Measurements from ENCODE around the gene BBX. TPM values are rescaled to one million over a fixed set of nuclear protein-coding genes. Genes with fewer than 3 reads are reported as not detected.
A peak's percentile ranks its signal among the peaks of the same experiment; 100 is the strongest.

BBX gene
- total RNA-seq, 5 donors from 2014 or later (not counting 1 experiment from before 2014, with no cell fraction given): 67.7 to 89.8 (median 82.0) TPM

DNA sequence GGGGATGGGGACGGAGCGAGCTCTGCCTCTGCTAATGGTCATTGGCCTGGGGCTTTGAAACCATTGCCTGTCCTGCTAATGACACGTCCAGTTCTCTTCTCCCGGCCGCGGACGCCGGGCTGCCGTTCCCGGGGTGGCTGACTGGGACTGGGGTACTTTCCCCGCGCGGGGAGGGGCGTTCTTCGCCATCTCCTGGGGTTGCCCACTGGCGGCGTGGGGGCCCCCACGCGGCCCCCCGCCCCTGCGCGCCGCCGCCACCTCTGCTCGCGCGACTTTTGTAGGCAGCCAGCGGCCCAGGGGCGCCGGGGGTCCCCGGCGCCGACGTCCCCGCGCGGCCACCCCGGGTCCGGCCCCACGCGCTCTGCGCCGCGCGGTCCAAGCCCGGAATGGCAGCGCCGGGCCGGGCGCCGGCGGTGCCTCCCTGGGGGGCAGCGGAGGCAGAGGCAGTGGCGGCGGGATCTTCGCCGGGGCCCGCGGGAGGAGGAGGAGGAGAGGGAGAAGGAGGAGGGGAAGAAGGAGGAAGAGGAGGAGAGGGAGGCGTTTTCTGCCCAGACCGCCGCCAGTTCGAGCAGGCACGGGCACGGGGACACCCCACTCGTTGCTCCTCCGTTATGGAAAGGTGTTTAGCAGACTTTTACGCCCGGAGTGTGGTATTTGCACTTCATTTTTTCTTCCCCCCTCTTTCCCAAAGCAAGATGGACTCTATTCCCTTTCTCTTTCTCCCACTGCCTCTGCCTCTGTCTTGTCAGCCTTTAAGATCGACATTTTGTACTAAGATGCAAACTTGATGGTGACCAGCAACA is 2.3 kb downstream of the BBX start:
- Histone ChIP-seq H3K36me3 (ENCODE audit: control insufficient read depth in 2 of 2, extremely low read depth in 1 of 2, insufficient read depth in 1 of 2, low read length in 1 of 2) (no peaks in the 10 kb centered on the region), H3K9me3 (no peaks in the 10 kb centered on the region), H3K4me1 (ENCODE audit: control insufficient read depth in 1 of 2, extremely low read depth in 1 of 2, insufficient read depth in 2 of 2, low read length in 2 of 2) (peaks cover 6 to 17% of the 10 kb centered on the region in 2 experiments), H3K27me3 (replicated peaks in 1 of 2; ENCODE audit: control insufficient read depth in 2 of 2, extremely low read depth in 1 of 2, insufficient read depth in 2 of 2, low read length in 1 of 2) (no peaks in the 10 kb centered on the region), H3K4me3 (ENCODE audit: control insufficient read depth in 1 of 2, extremely low read depth in 1 of 2, low read length in 1 of 2) (peak overlapping the region; percentile 84 to 92), H3K27ac (ENCODE audit: low read length) (no peak overlapping the region)
- Mint-ChIP-seq H3K36me3 (peaks cover 15% of the 10 kb centered on the region), H3K27me3 (no peaks in the 10 kb centered on the region), H3K4me1 (peaks cover 46 to 51% (median 50%) of the 10 kb centered on the region in 3 donors), H3K27ac (peak overlapping the region; percentile 67 to 94), H3K9me3 (no peaks in the 10 kb centered on the region), H3K4me3 (peak overlapping the region; percentile 96 to 99 (median 98))
- peak in 1 of 4 experiments; percentile 4 for ATAC-seq (replicated peaks in 1 of 4)
- ChIA-PET POLR2A (interaction anchor here (0.6 to 0.7 kb wide), 2 partner anchors 53 to 1065 kb away, joined by 3 to 4 read pairs; partner anchors contain the start of gene DZIP3 (in 1 of the 2)), CTCF (interaction anchor here in 1 of 2 donors (0.6 to 1.4 kb wide), 3 partner anchors 74 to 469 kb away, joined by 3 read pairs; no protein-coding TSS in a partner anchor)
- WGBS (ENCODE audit: insufficient coverage): under 1% methylated on average over 56 of the region's 70 CpGs
- DNase-seq: peak in 29 of 35 experiments; percentile 17 to 68 (median 40)

DNA sequence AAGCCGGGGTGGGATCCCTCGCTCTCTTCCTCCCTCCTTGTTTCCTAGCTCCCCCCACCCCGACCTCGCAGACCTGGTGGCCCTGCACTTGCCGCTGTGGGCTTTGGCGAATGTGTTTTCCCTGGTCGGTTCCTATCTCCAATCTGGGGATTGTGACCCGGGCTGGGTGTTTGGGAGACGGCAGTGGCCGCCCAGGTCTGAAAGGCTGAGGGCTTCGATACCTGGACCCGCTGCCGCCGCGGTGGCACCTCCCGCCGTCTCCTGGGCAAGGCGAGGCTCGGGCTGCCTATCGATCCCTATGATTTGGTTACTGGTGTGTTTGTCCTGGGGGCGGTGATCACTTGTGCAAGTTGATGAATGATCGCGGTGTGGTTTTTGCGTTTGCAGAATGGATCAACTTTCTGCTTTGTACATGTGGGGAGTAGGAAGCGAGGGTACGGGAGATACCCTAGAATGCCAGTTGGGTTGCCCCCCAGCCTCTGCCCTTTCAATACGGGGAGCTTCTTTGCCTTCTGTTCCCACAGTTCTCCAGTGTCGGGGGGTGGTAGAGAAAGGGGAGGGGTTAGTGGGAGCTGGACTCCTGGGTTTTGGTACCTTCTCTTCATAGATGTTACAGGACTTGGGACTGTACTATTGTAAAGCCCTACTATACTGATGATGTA is 3.0 kb downstream of the BBX start:
- H3K9me3 Mint-ChIP-seq: no peaks in the 10 kb centered on the region
- ATAC-seq (replicated peaks in 1 of 4) (no peak), DNase-seq (peak in 15 of 35 experiments; percentile 1 to 35 (median 4))
- POLR2A ChIA-PET: no interaction called here
- H3K36me3 Mint-ChIP-seq: peaks cover 16% of the 10 kb centered on the region
- peak overlapping the region; percentile 94 to 98 (median 96) for H3K4me3 Mint-ChIP-seq
- 10% methylated on average over 24 of the region's 28 CpGs for WGBS (ENCODE audit: insufficient coverage)
- peaks cover 47 to 52% (median 51%) of the 10 kb centered on the region in 3 donors for H3K4me1 Mint-ChIP-seq
- Histone ChIP-seq H3K4me1 (ENCODE audit: control insufficient read depth in 1 of 2, extremely low read depth in 1 of 2, insufficient read depth in 2 of 2, low read length in 2 of 2) (peaks cover 6 to 17% of the 10 kb centered on the region in 2 experiments), H3K36me3 (ENCODE audit: control insufficient read depth in 2 of 2, extremely low read depth in 1 of 2, insufficient read depth in 1 of 2, low read length in 1 of 2) (no peaks in the 10 kb centered on the region), H3K27ac (ENCODE audit: low read length) (no peak overlapping the region), H3K4me3 (ENCODE audit: control insufficient read depth in 1 of 2, extremely low read depth in 1 of 2, low read length in 1 of 2) (peak overlapping the region; percentile 81 to 92), H3K27me3 (replicated peaks in 1 of 2; ENCODE audit: control insufficient read depth in 2 of 2, extremely low read depth in 1 of 2, insufficient read depth in 2 of 2, low read length in 1 of 2) (no peaks in the 10 kb centered on the region), H3K9me3 (no peaks in the 10 kb centered on the region)
- H3K27ac Mint-ChIP-seq: peak overlapping the region; percentile 67 to 88
- CTCF ChIA-PET: interaction anchor here in 1 of 2 donors (0.7 kb wide), 1 partner anchor 205 kb away, joined by 3 read pairs; no protein-coding TSS in a partner anchor
- H3K27me3 Mint-ChIP-seq: no peaks in the 10 kb centered on the region

DNA sequence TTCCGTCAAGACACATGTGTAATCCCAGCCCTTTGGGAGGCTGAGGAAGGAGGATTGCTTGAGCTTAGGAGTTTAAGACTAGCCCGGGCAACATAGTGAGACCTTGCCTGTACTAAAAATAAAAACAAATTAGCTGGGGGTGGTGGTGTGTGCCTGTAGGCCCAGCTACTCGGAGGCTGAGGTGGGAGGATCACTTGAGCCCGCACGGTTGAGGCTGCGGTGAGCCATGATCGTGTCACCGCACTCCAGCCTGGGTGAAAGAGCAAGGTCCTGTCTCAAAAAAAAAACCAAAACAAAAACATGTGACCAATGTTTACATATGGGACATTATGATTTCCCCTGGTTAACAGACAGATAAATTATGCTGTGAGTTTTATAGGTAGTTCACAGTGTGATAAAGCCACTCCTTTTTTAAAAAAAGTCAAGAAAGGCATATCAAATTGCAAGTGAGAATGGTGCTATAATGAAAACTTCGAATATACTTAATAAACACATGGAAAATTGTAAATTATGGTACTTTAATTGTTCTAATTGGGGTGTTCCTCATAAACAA is 9.2 kb downstream of the BBX start:
- ChIA-PET CTCF (interaction anchor here (0.5 to 0.7 kb wide), 3 partner anchors 13 to 129 kb away, joined by 3 to 4 read pairs (median 3); no protein-coding TSS in a partner anchor), POLR2A (no interaction called here)
- no peaks in the 10 kb centered on the region for H3K27me3 Mint-ChIP-seq
- Histone ChIP-seq H3K36me3 (ENCODE audit: control insufficient read depth in 2 of 2, extremely low read depth in 1 of 2, insufficient read depth in 1 of 2, low read length in 1 of 2) (no peaks in the 10 kb centered on the region), H3K4me3 (ENCODE audit: control insufficient read depth in 1 of 2, extremely low read depth in 1 of 2, low read length in 1 of 2) (no peak overlapping the region), H3K27ac (ENCODE audit: low read length) (no peak overlapping the region), H3K27me3 (replicated peaks in 1 of 2; ENCODE audit: control insufficient read depth in 2 of 2, extremely low read depth in 1 of 2, insufficient read depth in 2 of 2, low read length in 1 of 2) (no peaks in the 10 kb centered on the region), H3K4me1 (ENCODE audit: control insufficient read depth in 1 of 2, extremely low read depth in 1 of 2, insufficient read depth in 2 of 2, low read length in 2 of 2) (peaks cover 0 to 2% of the 10 kb centered on the region in 2 experiments), H3K9me3 (no peaks in the 10 kb centered on the region)
- no peak overlapping the region for H3K4me3 Mint-ChIP-seq
- DNase-seq (no peak), ATAC-seq (replicated peaks in 1 of 4) (no peak)
- peaks cover 29 to 58% (median 47%) of the 10 kb centered on the region in 3 donors for H3K4me1 Mint-ChIP-seq
- H3K36me3 Mint-ChIP-seq: peaks cover 24% of the 10 kb centered on the region
- WGBS (ENCODE audit: insufficient coverage): no CpG with 5 or more reads among the region's 9 CpGs
- H3K9me3 Mint-ChIP-seq: no peaks in the 10 kb centered on the region
- H3K27ac Mint-ChIP-seq: no peak overlapping the region

DNA sequence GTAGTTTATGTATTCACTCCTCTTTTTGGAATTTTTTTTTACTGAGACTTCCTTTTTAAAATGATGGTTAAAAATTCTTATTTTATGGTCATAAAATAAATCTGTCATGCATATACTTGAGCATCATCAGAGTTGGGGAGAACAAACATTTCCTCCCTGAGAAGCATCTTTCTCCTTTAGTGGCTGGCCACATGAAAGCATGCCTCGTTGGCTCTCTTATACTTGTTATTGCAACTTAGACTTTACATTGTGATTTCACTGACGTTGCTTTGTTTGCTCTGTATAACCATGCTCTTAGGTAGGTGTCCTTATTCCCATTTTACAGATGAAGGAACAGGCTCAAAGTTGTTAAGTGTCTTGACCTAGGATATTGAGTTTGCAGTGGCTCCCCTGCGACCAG is 18.1 kb downstream of the BBX start:
- no peaks in the 10 kb centered on the region for H3K9me3 ChIP-seq
- ATAC-seq (replicated peaks in 1 of 4) (peak in 1 of 4 experiments; percentile 56), DNase-seq (peak in 4 of 35 experiments; percentile 0 to 19 (median 4))
- Mint-ChIP-seq H3K27me3 (no peaks in the 10 kb centered on the region), H3K4me3 (no peak overlapping the region), H3K4me1 (peaks cover 41 to 54% (median 48%) of the 10 kb centered on the region in 3 donors), H3K36me3 (peaks cover 4% of the 10 kb centered on the region), H3K27ac (no peak overlapping the region), H3K9me3 (no peaks in the 10 kb centered on the region)
- no peaks in the 10 kb centered on the region for H3K27me3 ChIP-seq (replicated peaks in 1 of 2; ENCODE audit: control insufficient read depth in 2 of 2, extremely low read depth in 1 of 2, insufficient read depth in 2 of 2, low read length in 1 of 2)
- CTCF ChIA-PET: interaction anchor here in 1 of 2 donors (0.6 kb wide), 1 partner anchor 135 kb away, joined by 3 read pairs; no protein-coding TSS in a partner anchor
- POLR2A ChIA-PET: no interaction called here
- peaks cover 0 to 4% of the 10 kb centered on the region in 2 donors for H3K36me3 ChIP-seq (ENCODE audit: control insufficient read depth in 2 of 2, extremely low read depth in 1 of 2, insufficient read depth in 1 of 2, low read length in 1 of 2)
- no peaks in the 10 kb centered on the region for H3K4me1 ChIP-seq (ENCODE audit: control insufficient read depth in 1 of 2, extremely low read depth in 1 of 2, insufficient read depth in 2 of 2, low read length in 2 of 2)
- no peak overlapping the region for H3K4me3 ChIP-seq (ENCODE audit: control insufficient read depth in 1 of 2, extremely low read depth in 1 of 2, low read length in 1 of 2)
- WGBS (ENCODE audit: insufficient coverage): 40% methylated on average over 1 of the region's 3 CpGs
- no peak overlapping the region for H3K27ac ChIP-seq (ENCODE audit: low read length)

DNA sequence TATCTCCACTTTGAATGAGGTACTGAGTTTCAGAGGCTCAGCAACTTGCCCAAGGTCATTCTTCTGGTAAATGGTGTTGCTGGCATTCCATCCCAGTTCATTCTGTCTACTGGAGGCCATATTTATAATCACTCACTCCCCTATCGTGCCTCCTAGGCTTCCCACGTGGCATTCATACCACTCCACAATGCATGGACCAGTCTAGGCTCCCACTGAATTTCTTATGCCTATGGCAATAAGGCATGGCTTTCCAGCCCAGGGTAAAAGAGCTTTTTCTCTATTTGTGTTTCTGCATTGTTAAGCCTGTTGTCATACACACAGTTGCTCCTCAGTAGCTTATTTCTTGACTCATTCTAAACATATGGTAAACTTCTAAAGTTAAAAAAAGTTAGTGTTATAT is 19.9 kb downstream of the BBX start:
- H3K36me3 ChIP-seq (ENCODE audit: control insufficient read depth in 2 of 2, extremely low read depth in 1 of 2, insufficient read depth in 1 of 2, low read length in 1 of 2): peaks cover 0 to 4% of the 10 kb centered on the region in 2 donors
- no peak overlapping the region for H3K27ac ChIP-seq (ENCODE audit: low read length)
- Mint-ChIP-seq H3K9me3 (no peaks in the 10 kb centered on the region), H3K36me3 (peaks cover 3% of the 10 kb centered on the region), H3K4me1 (peaks cover 44 to 56% (median 48%) of the 10 kb centered on the region in 3 donors), H3K27ac (no peak overlapping the region), H3K4me3 (no peak overlapping the region), H3K27me3 (no peaks in the 10 kb centered on the region)
- no peak for ATAC-seq (replicated peaks in 1 of 4)
- ChIA-PET POLR2A (interaction anchor here (0.6 to 0.9 kb wide), 2 partner anchors 10 to 218 kb away, joined by 3 read pairs; no protein-coding TSS in a partner anchor), CTCF (interaction anchor here (0.6 to 1.4 kb wide), 5 partner anchors 15 to 306 kb away, joined by 3 to 4 read pairs (median 3); no protein-coding TSS in a partner anchor)
- DNase-seq: no peak
- no peaks in the 10 kb centered on the region for H3K27me3 ChIP-seq (replicated peaks in 1 of 2; ENCODE audit: control insufficient read depth in 2 of 2, extremely low read depth in 1 of 2, insufficient read depth in 2 of 2, low read length in 1 of 2)
- no peaks in the 10 kb centered on the region for H3K4me1 ChIP-seq (ENCODE audit: control insufficient read depth in 1 of 2, extremely low read depth in 1 of 2, insufficient read depth in 2 of 2, low read length in 2 of 2)
- no CpG with 5 or more reads among the region's 2 CpGs for WGBS (ENCODE audit: insufficient coverage)
- H3K4me3 ChIP-seq (ENCODE audit: control insufficient read depth in 1 of 2, extremely low read depth in 1 of 2, low read length in 1 of 2): no peak overlapping the region
- no peaks in the 10 kb centered on the region for H3K9me3 ChIP-seq

DNA sequence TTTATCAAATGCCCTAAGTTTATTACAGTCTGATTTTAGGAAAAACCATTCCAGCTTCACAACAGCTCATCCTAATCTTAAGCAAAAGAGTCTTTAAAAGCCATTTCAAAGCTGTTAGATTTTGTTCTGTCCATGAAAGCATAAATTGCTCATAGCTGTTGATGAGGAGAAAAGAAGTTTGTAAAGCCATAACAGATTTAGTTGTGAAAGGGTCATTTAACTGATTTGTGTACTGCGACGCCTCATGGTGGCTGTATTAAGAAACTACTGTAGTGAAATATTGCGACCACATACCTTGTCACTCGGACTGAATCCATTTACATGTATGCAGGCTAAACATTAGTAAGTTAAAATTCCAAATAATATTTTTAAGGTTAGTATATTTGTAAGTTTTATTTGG is 20.9 kb downstream of the BBX start:
- no peak overlapping the region for H3K27ac Mint-ChIP-seq
- H3K36me3 Mint-ChIP-seq: peaks cover 12% of the 10 kb centered on the region
- peak in 5 of 35 experiments; percentile 1 to 40 (median 3) for DNase-seq
- Histone ChIP-seq H3K4me1 (ENCODE audit: control insufficient read depth in 1 of 2, extremely low read depth in 1 of 2, insufficient read depth in 2 of 2, low read length in 2 of 2) (no peaks in the 10 kb centered on the region), H3K27me3 (replicated peaks in 1 of 2; ENCODE audit: control insufficient read depth in 2 of 2, extremely low read depth in 1 of 2, insufficient read depth in 2 of 2, low read length in 1 of 2) (no peaks in the 10 kb centered on the region), H3K27ac (ENCODE audit: low read length) (no peak overlapping the region), H3K4me3 (ENCODE audit: control insufficient read depth in 1 of 2, extremely low read depth in 1 of 2, low read length in 1 of 2) (no peak overlapping the region), H3K9me3 (no peaks in the 10 kb centered on the region), H3K36me3 (ENCODE audit: control insufficient read depth in 2 of 2, extremely low read depth in 1 of 2, insufficient read depth in 1 of 2, low read length in 1 of 2) (no peaks in the 10 kb centered on the region)
- no peak for ATAC-seq (replicated peaks in 1 of 4)
- CTCF ChIA-PET: interaction anchor here (0.5 to 1.4 kb wide), 5 partner anchors 9 to 307 kb away, joined by 3 to 4 read pairs (median 3); no protein-coding TSS in a partner anchor
- no peaks in the 10 kb centered on the region for H3K27me3 Mint-ChIP-seq
- POLR2A ChIA-PET: no interaction called here
- H3K4me1 Mint-ChIP-seq: peaks cover 41 to 56% (median 46%) of the 10 kb centered on the region in 3 donors
- H3K9me3 Mint-ChIP-seq: peaks cover 0 to 3% (median 2%) of the 10 kb centered on the region in 3 donors
- 100% methylated on average over 2 of the region's 4 CpGs for WGBS (ENCODE audit: insufficient coverage)
- H3K4me3 Mint-ChIP-seq: no peak overlapping the region

Measured in T-cell (primary cell).